Measurements from ENCODE around the gene KRTAP5-3. TPM values are rescaled to one million over a fixed set of nuclear protein-coding genes. Genes with fewer than 3 reads are reported as not detected.
"Not testable (repeated sequence)": the region's sequence is repeated elsewhere in the genome, so short reads cannot be mapped to it uniquely, and the experiment has no call there.

KRTAP5-3 gene
- total RNA-seq, 2 donors from 2014 or later = not detected

- H3K27me3 Mint-ChIP-seq = peaks cover 10% of the 10 kb centered on the region
- H3K4me1 Mint-ChIP-seq = no peaks in the 10 kb centered on the region
- no peak for ATAC-seq (replicated peaks)
Measured at GRCh38 chr11:1648653-1649420, 40.6 kb upstream of the KRTAP5-3 start.

DNA sequence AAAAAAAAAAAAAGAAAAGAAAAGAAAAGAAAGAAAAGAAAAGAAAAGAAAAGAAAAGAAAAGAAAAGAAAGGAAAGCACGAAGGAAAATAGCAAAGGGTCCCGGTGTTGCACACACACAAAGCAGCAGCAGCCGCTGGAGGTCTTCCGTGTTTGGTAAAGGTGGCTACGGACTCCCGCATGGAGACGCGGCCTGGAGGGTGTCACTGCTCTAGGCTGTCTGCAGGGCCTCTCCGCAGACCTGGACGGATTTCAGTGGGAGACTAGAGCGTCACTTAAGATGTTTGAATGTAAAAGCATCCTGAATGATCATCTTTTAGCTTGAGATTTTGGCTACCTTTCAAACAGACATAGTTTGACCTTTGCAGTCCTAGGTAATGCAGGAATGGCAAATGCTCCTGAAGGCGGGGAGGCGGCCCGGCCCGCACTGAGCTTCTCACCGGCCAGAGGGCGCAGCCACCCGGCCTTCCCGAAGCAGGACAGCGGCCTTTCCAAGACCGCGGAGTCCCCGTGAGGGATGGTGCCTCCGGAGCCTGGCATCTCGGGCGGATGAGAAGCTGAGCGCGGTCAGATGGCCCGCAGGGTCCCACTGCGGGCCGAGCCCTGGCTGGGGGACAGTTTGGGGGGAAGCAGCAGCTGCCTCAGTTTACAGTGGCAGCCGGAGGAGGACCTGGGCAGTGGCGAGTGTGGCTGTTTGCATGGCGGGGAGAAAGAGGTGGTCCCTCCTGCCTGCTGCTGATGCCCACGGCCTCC lies 39.8 kb upstream of the KRTAP5-3 start:
- Mint-ChIP-seq H3K4me3 (no peak overlapping the region), H3K27me3 (peaks cover 9% of the 10 kb centered on the region), H3K9me3 (no peaks in the 10 kb centered on the region), H3K36me3 (ENCODE audit: low read depth) (no peaks in the 10 kb centered on the region), H3K27ac (no peak overlapping the region), H3K4me1 (no peaks in the 10 kb centered on the region)
- no peak for ATAC-seq (replicated peaks)

More at GRCh38 chr11:1648653-1649420, 40.6 kb upstream of the KRTAP5-3 start:
- no peaks in the 10 kb centered on the region for H3K36me3 Mint-ChIP-seq (ENCODE audit: low read depth)
- no peak overlapping the region for H3K4me3 Mint-ChIP-seq
- no peaks in the 10 kb centered on the region for H3K9me3 Mint-ChIP-seq
- H3K27ac Mint-ChIP-seq = no peak overlapping the region

DNA sequence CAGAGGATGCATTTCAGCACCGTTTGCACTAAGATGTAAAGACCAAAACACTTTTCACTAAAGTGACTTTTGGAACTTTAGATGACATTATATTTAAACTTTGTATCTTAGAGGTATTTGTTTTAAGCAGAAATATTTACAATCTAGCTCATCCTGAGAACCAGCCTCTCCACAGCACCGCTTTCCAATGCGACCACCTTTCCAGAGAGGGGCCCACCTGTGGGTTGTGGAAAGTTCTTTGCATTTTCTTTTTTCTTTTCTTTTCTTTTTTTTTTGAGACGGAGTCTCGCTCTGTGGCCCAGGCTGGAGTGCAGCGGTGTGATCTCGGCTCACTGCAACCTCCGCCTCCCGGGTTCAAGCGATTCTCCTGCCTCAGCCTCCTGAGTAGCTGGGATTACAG lies 38.3 kb upstream of the KRTAP5-3 start:
- not testable (repeated sequence) for H3K9me3 Mint-ChIP-seq; H3K36me3 Mint-ChIP-seq (ENCODE audit: low read depth); H3K4me1 Mint-ChIP-seq; H3K4me3 Mint-ChIP-seq; H3K27me3 Mint-ChIP-seq; ATAC-seq (replicated peaks); H3K27ac Mint-ChIP-seq

GRCh38 chr11:1645357-1645821 lies 37.1 kb upstream of the KRTAP5-3 start:
- no peaks in the 10 kb centered on the region for H3K9me3 Mint-ChIP-seq
- ATAC-seq (replicated peaks) = no peak
- H3K27me3 Mint-ChIP-seq = peaks cover 6% of the 10 kb centered on the region
- no peaks in the 10 kb centered on the region for H3K36me3 Mint-ChIP-seq (ENCODE audit: low read depth)
- no peak overlapping the region for H3K27ac Mint-ChIP-seq
- H3K4me3 Mint-ChIP-seq = no peak overlapping the region
- no peaks in the 10 kb centered on the region for H3K4me1 Mint-ChIP-seq

- H3K27ac Mint-ChIP-seq = no peak overlapping the region
- ATAC-seq (replicated peaks) = no peak
- H3K4me3 Mint-ChIP-seq = no peak overlapping the region
- peaks cover 10% of the 10 kb centered on the region for H3K27me3 Mint-ChIP-seq
- no peaks in the 10 kb centered on the region for H3K36me3 Mint-ChIP-seq (ENCODE audit: low read depth)
- H3K9me3 Mint-ChIP-seq = no peaks in the 10 kb centered on the region
- H3K4me1 Mint-ChIP-seq = no peaks in the 10 kb centered on the region
Measured at GRCh38 chr11:1644601-1645356, 36.5 kb upstream of the KRTAP5-3 start.

DNA sequence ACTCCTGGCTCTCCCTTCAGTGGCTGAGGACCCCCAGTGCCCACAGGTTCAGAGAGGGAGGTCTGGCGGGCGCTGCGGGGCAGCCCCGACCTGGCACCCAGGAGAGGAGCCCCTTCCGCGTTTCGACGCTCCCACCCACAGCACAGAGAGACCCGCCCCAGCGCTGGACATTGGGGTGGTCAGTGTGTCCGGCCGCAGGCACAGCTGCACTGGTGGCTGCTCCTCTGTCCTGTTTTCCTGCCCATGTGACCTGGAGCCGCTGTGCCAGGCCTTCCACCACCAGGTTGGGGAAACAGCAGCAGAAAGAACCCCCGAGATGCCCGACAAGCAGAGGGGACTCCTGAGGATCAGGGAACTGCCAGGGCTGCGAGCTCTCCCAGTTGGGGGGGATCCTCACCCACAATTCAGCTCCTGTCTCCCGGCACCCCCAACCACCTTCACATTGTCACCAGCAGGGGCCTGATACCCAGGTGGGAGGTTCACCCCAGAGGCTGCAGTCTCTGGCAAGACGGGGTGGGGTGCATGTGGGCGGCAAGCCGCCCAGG lies 35.0 kb upstream of the KRTAP5-3 start:
- Mint-ChIP-seq H3K4me1 (no peaks in the 10 kb centered on the region), H3K27me3 (peaks cover 11% of the 10 kb centered on the region), H3K27ac (no peak overlapping the region), H3K9me3 (no peaks in the 10 kb centered on the region), H3K36me3 (ENCODE audit: low read depth) (no peaks in the 10 kb centered on the region), H3K4me3 (no peak overlapping the region)
- no peak for ATAC-seq (replicated peaks)

DNA sequence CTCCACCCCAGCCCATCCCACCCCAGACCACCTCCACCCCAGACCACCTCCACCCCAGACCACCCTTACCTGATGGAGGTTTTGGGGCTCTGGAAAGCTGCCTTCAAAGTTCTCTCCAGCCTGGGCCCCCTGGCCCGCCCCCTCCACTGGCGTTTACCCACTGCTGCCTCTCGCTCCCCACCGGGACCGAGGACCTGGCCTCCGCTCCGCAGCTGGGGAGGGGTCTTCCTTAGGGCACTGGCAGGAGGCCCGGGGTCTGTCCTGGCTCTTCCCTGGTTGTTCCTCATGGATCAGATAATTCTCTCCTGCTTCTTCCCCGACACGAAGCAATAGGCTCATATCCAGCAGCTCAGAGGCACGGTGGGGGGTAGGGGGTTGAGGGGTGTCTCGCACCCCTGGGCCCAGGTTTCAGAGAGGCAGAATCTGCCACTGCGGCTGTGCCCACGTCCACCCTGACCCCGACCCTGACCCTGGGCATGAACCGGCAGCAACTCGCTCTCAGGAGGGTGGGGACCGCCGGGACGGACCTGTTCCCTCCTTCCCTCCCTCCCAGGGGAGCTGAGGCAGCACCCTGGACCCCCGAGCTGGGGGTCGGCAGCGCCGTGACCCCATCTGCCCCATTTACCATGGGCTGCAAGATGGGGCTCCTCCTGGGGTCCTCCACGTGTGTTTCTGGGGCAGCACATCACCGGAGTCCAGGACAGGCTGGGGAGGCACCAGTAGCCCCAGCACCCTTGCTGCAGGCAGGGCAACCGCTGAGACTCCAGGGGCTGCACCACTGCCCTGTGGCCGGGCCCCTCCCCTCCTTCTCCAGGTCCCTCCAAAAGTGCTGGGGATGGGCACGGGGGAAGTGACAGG lies 34.3 kb upstream of the KRTAP5-3 start:
- Mint-ChIP-seq H3K27ac (no peak overlapping the region), H3K36me3 (ENCODE audit: low read depth) (no peaks in the 10 kb centered on the region)

GRCh38 chr11:1641096-1641495 lies 32.8 kb upstream of the KRTAP5-3 start:
- Mint-ChIP-seq H3K4me1 (no peaks in the 10 kb centered on the region), H3K4me3 (no peak overlapping the region), H3K27me3 (peaks cover 11% of the 10 kb centered on the region), H3K36me3 (ENCODE audit: low read depth) (no peaks in the 10 kb centered on the region), H3K27ac (no peak overlapping the region), H3K9me3 (no peaks in the 10 kb centered on the region)
- no peak for ATAC-seq (replicated peaks)

More for the DNA sequence above, 34.3 kb upstream of the KRTAP5-3 start:
- no peak for ATAC-seq (replicated peaks)
- no peaks in the 10 kb centered on the region for H3K9me3 Mint-ChIP-seq
- H3K4me3 Mint-ChIP-seq = no peak overlapping the region
- H3K27me3 Mint-ChIP-seq = peaks cover 11% of the 10 kb centered on the region
- no peaks in the 10 kb centered on the region for H3K4me1 Mint-ChIP-seq

DNA sequence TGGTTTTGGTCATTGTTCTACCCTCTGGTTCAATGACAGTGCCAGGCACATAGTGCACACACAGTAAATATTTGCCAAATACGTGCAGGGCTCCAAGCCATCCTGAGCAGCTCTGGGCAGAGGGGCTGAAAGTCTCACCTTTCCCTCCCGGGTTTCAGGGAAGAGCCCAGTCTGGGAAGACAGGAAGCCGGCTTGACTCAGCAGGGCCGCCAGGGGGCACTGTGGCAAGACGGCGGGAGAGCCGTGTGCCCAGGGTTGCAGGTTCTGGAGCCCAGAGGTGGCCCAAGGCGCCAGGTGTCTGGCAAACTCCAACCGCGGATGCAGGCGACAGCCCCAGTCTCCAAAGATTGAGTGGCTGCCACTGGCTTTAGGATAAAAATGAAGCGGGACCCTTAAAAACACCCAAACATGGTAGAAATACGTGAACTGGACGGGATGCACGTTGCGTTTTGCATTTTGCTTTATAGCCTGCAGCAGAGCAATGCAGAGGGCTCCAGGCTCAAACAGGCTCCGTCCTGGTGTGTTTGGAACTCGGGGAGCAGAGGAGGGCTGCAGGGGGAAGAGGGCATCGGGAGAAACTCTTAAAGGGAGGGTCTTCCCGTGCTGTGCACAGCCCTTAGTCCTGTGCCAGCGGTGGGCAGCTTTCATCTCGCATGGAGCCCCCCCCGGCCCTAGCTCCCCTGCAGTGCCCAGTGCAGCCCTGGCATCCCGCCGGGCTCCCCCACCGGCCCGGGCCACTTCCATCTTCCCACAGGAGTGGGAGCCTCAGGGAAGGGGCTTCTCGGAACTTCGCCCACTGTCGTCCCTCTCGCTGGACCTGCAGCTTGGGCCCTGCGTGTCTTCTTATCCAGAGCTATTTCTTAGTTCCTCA lies 32.0 kb upstream of the KRTAP5-3 start:
- Mint-ChIP-seq H3K9me3 (no peaks in the 10 kb centered on the region), H3K27me3 (peaks cover 18% of the 10 kb centered on the region), H3K4me3 (no peak overlapping the region), H3K27ac (no peak overlapping the region), H3K36me3 (ENCODE audit: low read depth) (no peaks in the 10 kb centered on the region), H3K4me1 (no peaks in the 10 kb centered on the region)
- no peak for ATAC-seq (replicated peaks)

GRCh38 chr11:1639666-1640065 lies 31.4 kb upstream of the KRTAP5-3 start:
- no peaks in the 10 kb centered on the region for H3K4me1 Mint-ChIP-seq
- no peak overlapping the region for H3K27ac Mint-ChIP-seq
- H3K4me3 Mint-ChIP-seq = no peak overlapping the region
- H3K36me3 Mint-ChIP-seq (ENCODE audit: low read depth) = no peaks in the 10 kb centered on the region
- H3K27me3 Mint-ChIP-seq = peaks cover 22% of the 10 kb centered on the region
- ATAC-seq (replicated peaks) = no peak
- H3K9me3 Mint-ChIP-seq = no peaks in the 10 kb centered on the region

DNA sequence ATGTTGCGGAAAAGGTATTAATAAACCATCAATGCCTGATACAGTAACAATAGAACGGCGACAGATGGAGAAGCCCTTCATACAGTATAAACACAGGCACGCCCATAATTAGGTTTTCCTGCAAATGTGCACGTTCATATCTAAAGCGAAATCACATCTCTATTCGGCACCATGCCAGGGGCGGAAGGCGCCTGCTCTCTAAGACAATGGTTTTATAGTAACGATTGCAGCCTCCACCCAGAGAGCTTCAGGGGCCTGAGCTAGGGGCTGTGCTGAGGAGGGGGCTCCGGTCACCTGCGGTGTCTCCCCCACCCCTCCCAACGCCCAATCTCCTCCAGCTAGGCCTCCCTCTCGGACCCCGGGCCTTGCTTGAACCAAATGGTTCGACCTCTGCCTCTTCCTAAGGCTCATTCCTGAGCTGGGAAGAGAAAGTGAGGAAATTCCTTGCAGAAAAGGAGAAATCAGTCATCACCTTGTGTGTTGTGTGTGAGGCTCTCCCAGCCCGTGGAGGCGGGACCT lies 30.9 kb upstream of the KRTAP5-3 start:
- no peak overlapping the region for H3K4me3 Mint-ChIP-seq

DNA sequence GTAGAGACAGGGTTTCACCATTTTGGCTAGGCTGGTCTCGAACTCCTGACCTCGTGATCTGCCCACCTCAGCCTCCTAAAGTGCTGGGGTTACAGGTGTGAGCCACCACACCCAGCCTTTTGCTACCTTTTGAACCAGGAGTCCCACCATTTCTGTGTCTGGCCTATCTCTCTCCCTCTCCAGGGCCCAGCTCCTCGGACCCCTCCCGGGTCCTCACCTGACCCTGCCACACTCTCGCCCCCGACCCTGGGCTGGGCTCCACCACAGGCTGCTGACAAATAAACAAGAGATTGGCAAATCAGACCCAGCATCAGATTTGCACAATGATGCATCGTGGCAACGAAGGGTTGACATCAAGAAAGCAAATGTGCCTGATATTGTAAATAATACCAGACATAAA lies 30.1 kb upstream of the KRTAP5-3 start:
- no peaks in the 10 kb centered on the region for H3K9me3 Mint-ChIP-seq
- no peaks in the 10 kb centered on the region for H3K4me1 Mint-ChIP-seq
- no peaks in the 10 kb centered on the region for H3K36me3 Mint-ChIP-seq (ENCODE audit: low read depth)
- peaks cover 16% of the 10 kb centered on the region for H3K27me3 Mint-ChIP-seq
- ATAC-seq (replicated peaks) = no peak
- no peak overlapping the region for H3K4me3 Mint-ChIP-seq
- H3K27ac Mint-ChIP-seq = no peak overlapping the region

More for the DNA sequence above, 30.9 kb upstream of the KRTAP5-3 start:
- Mint-ChIP-seq H3K36me3 (ENCODE audit: low read depth) (no peaks in the 10 kb centered on the region), H3K27me3 (peaks cover 18% of the 10 kb centered on the region), H3K4me1 (no peaks in the 10 kb centered on the region), H3K9me3 (no peaks in the 10 kb centered on the region), H3K27ac (no peak overlapping the region)
- no peak for ATAC-seq (replicated peaks)

DNA sequence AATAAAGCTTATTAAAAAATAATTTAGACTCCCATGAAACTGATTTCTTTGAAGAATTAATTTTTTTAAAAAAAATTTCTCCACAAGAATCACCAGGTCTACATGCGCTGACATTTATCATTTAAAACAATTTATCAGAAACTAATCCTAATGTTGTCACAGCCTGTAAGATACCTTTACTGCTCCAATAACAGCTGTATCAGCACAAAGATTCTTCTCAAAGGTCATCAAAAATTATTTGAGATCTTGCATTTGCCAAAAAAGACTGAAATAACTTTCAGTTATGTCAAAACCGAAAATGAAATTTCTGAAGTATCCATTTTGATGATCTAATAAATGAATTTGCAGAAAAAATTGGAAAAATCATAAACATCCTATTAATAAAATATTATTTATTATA lies 29.4 kb upstream of the KRTAP5-3 start:
- Mint-ChIP-seq H3K4me1 (no peaks in the 10 kb centered on the region), H3K27ac (no peak overlapping the region), H3K36me3 (ENCODE audit: low read depth) (no peaks in the 10 kb centered on the region), H3K9me3 (no peaks in the 10 kb centered on the region), H3K4me3 (no peak overlapping the region), H3K27me3 (peaks cover 19% of the 10 kb centered on the region)
- ATAC-seq (replicated peaks) = no peak
